HepG2 (cell line): ENCODE measurements around the gene VNN1. TPM values are rescaled to one million over a fixed set of nuclear protein-coding genes. Genes with fewer than 3 reads are reported as not detected.

ENCODE experiments used
- CREB1 ChIP-seq, 2 experiments: fragments of 450-650 bp in 1 of 2; IDR thresholded peaks; 2 replicates each; pipeline ENCODE4 v1.6.1; 2016 to 2017; ENCODE audit warnings: control low read depth in 1 of 2, mild to moderate bottlenecking in 1 of 2, missing compliant biosample characterization in 1 of 2, missing genetic modification characterization in 1 of 2
- EEA1 ChIP-seq: sonication (generic); formaldehyde crosslinking; IDR thresholded peaks from 2 replicates; pipeline ENCODE4 v1.5.1; 2020; ENCODE audit warnings: mild to moderate bottlenecking, missing genetic modification reagents, borderline replicate concordance
- EED ChIP-seq: sonication (generic); formaldehyde crosslinking; IDR thresholded peaks from 2 replicates; pipeline ENCODE4 v1.5.0; 2020; ENCODE audit warnings: mild to moderate bottlenecking, missing genetic modification reagents
- EHMT2 ChIP-seq: fragments of 200-600 bp; sonication (generic); IDR thresholded peaks from 2 replicates; pipeline ENCODE4 v1.7.0; 2017; ENCODE audit warnings: antibody characterized with exemption, low read depth, low read length, borderline replicate concordance
- HDAC6 ChIP-seq: fragments of 200-600 bp; sonication (generic); IDR thresholded peaks from 2 replicates; pipeline ENCODE4 v1.7.0; 2017; ENCODE audit warnings: mild to moderate bottlenecking, antibody characterized with exemption, low read length, low read depth
- HNF4G ChIP-seq, 2 experiments: sonication (generic) in 1 of 2; formaldehyde crosslinking in 1 of 2; IDR thresholded peaks; 2 replicates each; pipeline versions ENCODE4 v1.4.0 to v1.6.1; 2011 to 2020; ENCODE audit warnings: borderline replicate concordance in 2 of 2, low read depth in 2 of 2, mild to moderate bottlenecking in 2 of 2, low read length in 1 of 2, missing genetic modification reagents in 1 of 2, moderate library complexity in 1 of 2
- KLF11 ChIP-seq: IDR thresholded peaks from 2 replicates; pipeline ENCODE4 v1.6.1; 2016; ENCODE audit warnings: missing compliant biosample characterization
- SP2 ChIP-seq: sonication (generic); formaldehyde crosslinking; IDR thresholded peaks from 2 replicates; pipeline ENCODE4 v1.5.1; 2020; ENCODE audit warnings: mild to moderate bottlenecking, missing genetic modification reagents
- SRF ChIP-seq: IDR thresholded peaks from 2 replicates; pipeline ENCODE4 v1.6.1; 2011; ENCODE audit warnings: mild to moderate bottlenecking, low read depth, low read length, moderate library complexity
- STAT5B ChIP-seq: sonication (generic); formaldehyde crosslinking; IDR thresholded peaks from 2 replicates; pipeline ENCODE4 v1.4.0; 2020; ENCODE audit warnings: missing genetic modification reagents
- TCF7L2 ChIP-seq: IDR thresholded peaks from 2 replicates; pipeline ENCODE4 v1.6.1; 2011; ENCODE audit warnings: mild to moderate bottlenecking, low read depth, low read length, moderate library complexity
- ZNF337 ChIP-seq: sonication (generic); formaldehyde crosslinking; IDR thresholded peaks from 2 replicates; pipeline ENCODE4 v1.5.1; 2020; ENCODE audit warnings: missing genetic modification reagents, low read depth, mild to moderate bottlenecking, borderline replicate concordance
- ZNF432 ChIP-seq: sonication (generic); formaldehyde crosslinking; IDR thresholded peaks from 2 replicates; pipeline ENCODE4 v1.5.0; 2020; ENCODE audit warnings: missing genetic modification reagents, mild to moderate bottlenecking, borderline replicate concordance
- ZNF572 ChIP-seq: sonication (generic); formaldehyde crosslinking; IDR thresholded peaks from 2 replicates; pipeline ENCODE4 v1.5.1; 2020; ENCODE audit warnings: mild to moderate bottlenecking, missing genetic modification reagents
- ZNF614 ChIP-seq: IDR thresholded peaks from 2 replicates; pipeline ENCODE4 v1.6.1; 2018; ENCODE audit warnings: missing biosample characterization, missing genetic modification reagents, inconsistent platforms, borderline replicate concordance
- ZNF773 ChIP-seq: sonication (generic); formaldehyde crosslinking; IDR thresholded peaks from 2 replicates; pipeline ENCODE4 v1.4.0; 2020; ENCODE audit warnings: missing genetic modification reagents, borderline replicate concordance
- polyA plus RNA-seq, 8 experiments: library from polyadenylated mRNA; depleted of rRNA in 3 of 8; stranded (reverse) in 7 of 8; unstranded in 1 of 8; fragments of >200 nt; fragmentation: Illumina TruSeq in 4 of 8; extraction: Trizol in 4 of 8; gene quantifications; 2 replicates each; pipeline versions ENCODE4 v1.2.1 to v1.2.3, GENCODE V29; 2011 to 2016; ENCODE audit warnings: low read depth in 4 of 8, missing spikeins in 1 of 8, mixed read lengths in 1 of 8; ENCODE audit not compliant: insufficient read depth in 1 of 8
- total RNA-seq, 5 experiments: library from RNA; depleted of rRNA; stranded (reverse); fragments of >200 nt; fragmentation: Illumina TruSeq; extraction: Trizol; gene quantifications; 2 replicates each; pipeline ENCODE4 v1.2.3, GENCODE V29; 2016; ENCODE audit warnings: low read depth in 1 of 5
- TF ChIP-seq, protein P1 (sequence below): IDR thresholded peaks from 2 replicates; pipeline ENCODE4 v1.6.1; 2016; ENCODE audit warnings: low read depth, missing genetic modification reagents, missing compliant biosample characterization
- TF ChIP-seq, protein P2 (sequence below): sonication (generic); formaldehyde crosslinking; IDR thresholded peaks from 2 replicates; pipeline ENCODE4 v1.8.1; 2023; ENCODE audit warnings: mild to moderate bottlenecking, moderate library complexity, missing genetic modification reagents
- TF ChIP-seq, protein P3 (sequence below): sonication (generic); formaldehyde crosslinking; IDR thresholded peaks from 2 replicates; pipeline ENCODE4 v1.4.0; 2020; ENCODE audit warnings: mild to moderate bottlenecking, missing genetic modification reagents
- TF ChIP-seq, protein P4 (sequence below): sonication (generic); formaldehyde crosslinking; IDR thresholded peaks from 2 replicates; pipeline ENCODE4 v1.5.0; 2020; ENCODE audit warnings: mild to moderate bottlenecking, missing genetic modification reagents

The VNN1 gene
- total and polyA plus RNA-seq, 2 of the 13 experiments (the other 11 are each of a cell fraction or from before 2014, with no cell fraction given), result 0.62 to 4.0 TPM

DNA sequence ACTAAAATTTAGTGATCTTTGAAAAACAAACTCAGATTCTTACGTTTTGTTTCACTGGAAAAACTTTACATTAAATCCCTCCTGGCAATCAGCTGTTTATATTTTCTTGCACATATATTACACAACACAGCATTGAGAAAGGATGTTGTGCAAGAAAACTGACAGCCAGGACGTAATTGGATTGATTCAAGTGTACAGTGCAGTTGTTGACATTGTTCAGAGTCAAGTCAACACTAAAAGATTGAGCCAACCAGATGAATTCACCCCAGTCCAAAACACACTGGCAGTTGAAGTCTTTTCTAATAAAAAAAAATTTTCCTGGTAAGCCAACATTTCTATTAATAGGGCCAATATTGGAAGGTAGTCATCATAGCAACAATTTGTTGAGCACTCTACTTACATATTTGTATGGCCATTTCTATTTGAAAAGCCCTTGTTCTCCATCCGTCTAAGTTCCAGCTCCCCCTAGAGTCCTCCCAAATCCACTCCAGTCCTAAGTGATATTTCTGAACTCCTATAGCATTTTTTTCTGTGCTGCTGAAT is 20.9 kb upstream of the VNN1 start (continued):
- TF ChIP-seq TCF7L2 (no peak), HDAC6 (no peak), ZNF432 (CRISPR knock-in tag) (no peak), ZNF572 (CRISPR knock-in tag) (no peak), EEA1 (CRISPR knock-in tag) (no peak), KLF11 (CRISPR knock-in tag) (no peak), CREB1 (IDR thresholded peaks at IDR 0.05) (peak; percentile 43; the same call in 1 of the 2 replicates), CREB1 (CRISPR knock-in tag; IDR thresholded peaks at IDR 0.05) (peak; percentile 69), EED (CRISPR knock-in tag) (no peak), EHMT2 (peak; percentile 97; the same call in 1 of the 2 replicates), SRF (no peak), STAT5B (CRISPR knock-in tag) (no peak), HNF4G (IDR thresholded peaks at IDR 0.05; ENCODE audit: borderline replicate concordance, low read depth, low read length) (0 out of 2 replicates have a peak, but pooled peaks have one; percentile 23), HNF4G (CRISPR knock-in tag; IDR thresholded peaks at IDR 0.05; ENCODE audit: borderline replicate concordance, low read depth) (0 out of 2 replicates have a peak, but pooled peaks have one; percentile 52), ZNF773 (CRISPR knock-in tag) (no peak), ZNF614 (CRISPR knock-in tag) (peak; percentile 97), SP2 (no peak), ZNF337 (CRISPR knock-in tag) (no peak)
- TF ChIP-seq, protein P1, sequence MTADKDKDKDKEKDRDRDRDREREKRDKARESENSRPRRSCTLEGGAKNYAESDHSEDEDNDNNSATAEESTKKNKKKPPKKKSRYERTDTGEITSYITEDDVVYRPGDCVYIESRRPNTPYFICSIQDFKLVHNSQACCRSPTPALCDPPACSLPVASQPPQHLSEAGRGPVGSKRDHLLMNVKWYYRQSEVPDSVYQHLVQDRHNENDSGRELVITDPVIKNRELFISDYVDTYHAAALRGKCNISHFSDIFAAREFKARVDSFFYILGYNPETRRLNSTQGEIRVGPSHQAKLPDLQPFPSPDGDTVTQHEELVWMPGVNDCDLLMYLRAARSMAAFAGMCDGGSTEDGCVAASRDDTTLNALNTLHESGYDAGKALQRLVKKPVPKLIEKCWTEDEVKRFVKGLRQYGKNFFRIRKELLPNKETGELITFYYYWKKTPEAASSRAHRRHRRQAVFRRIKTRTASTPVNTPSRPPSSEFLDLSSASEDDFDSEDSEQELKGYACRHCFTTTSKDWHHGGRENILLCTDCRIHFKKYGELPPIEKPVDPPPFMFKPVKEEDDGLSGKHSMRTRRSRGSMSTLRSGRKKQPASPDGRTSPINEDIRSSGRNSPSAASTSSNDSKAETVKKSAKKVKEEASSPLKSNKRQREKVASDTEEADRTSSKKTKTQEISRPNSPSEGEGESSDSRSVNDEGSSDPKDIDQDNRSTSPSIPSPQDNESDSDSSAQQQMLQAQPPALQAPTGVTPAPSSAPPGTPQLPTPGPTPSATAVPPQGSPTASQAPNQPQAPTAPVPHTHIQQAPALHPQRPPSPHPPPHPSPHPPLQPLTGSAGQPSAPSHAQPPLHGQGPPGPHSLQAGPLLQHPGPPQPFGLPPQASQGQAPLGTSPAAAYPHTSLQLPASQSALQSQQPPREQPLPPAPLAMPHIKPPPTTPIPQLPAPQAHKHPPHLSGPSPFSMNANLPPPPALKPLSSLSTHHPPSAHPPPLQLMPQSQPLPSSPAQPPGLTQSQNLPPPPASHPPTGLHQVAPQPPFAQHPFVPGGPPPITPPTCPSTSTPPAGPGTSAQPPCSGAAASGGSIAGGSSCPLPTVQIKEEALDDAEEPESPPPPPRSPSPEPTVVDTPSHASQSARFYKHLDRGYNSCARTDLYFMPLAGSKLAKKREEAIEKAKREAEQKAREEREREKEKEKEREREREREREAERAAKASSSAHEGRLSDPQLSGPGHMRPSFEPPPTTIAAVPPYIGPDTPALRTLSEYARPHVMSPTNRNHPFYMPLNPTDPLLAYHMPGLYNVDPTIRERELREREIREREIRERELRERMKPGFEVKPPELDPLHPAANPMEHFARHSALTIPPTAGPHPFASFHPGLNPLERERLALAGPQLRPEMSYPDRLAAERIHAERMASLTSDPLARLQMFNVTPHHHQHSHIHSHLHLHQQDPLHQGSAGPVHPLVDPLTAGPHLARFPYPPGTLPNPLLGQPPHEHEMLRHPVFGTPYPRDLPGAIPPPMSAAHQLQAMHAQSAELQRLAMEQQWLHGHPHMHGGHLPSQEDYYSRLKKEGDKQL (CRISPR knock-in tag), result peak; percentile 89
- TF ChIP-seq, protein P2, sequence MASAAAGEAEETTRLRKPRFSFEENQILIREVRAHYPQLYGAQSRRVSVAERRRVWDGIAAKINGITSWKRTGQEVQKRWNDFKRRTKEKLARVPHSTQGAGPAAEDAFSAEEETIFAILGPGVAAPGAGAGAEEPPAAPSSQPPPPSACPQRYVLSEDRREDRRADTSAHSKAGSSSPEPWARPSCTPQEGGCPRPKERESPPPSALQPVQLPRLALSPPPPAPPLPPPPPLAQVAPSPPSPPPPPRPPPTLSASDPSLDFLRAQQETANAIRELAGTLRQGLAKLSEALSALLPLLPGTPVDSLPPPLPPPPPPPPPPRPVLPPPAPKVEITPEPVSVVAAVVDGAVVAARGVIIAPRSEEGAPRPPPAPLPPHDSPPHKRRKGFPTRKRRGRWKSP (CRISPR knock-in tag), result peak; percentile 84; the same call in 1 of the 2 replicates
- TF ChIP-seq, protein P3, sequence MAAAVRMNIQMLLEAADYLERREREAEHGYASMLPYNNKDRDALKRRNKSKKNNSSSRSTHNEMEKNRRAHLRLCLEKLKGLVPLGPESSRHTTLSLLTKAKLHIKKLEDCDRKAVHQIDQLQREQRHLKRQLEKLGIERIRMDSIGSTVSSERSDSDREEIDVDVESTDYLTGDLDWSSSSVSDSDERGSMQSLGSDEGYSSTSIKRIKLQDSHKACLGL, result no peak
- TF ChIP-seq, protein P4, sequence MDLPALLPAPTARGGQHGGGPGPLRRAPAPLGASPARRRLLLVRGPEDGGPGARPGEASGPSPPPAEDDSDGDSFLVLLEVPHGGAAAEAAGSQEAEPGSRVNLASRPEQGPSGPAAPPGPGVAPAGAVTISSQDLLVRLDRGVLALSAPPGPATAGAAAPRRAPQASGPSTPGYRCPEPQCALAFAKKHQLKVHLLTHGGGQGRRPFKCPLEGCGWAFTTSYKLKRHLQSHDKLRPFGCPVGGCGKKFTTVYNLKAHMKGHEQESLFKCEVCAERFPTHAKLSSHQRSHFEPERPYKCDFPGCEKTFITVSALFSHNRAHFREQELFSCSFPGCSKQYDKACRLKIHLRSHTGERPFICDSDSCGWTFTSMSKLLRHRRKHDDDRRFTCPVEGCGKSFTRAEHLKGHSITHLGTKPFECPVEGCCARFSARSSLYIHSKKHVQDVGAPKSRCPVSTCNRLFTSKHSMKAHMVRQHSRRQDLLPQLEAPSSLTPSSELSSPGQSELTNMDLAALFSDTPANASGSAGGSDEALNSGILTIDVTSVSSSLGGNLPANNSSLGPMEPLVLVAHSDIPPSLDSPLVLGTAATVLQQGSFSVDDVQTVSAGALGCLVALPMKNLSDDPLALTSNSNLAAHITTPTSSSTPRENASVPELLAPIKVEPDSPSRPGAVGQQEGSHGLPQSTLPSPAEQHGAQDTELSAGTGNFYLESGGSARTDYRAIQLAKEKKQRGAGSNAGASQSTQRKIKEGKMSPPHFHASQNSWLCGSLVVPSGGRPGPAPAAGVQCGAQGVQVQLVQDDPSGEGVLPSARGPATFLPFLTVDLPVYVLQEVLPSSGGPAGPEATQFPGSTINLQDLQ (CRISPR knock-in tag), result no peak
